WI38 (cell line): ENCODE measurements around the gene TRIM44.

Source experiments
- H3K4me3 ChIP-seq: 2 replicates; pipeline ENCODE4 v1.5.1; 2011; ENCODE audit warnings: low read depth, mild to moderate bottlenecking, control low read depth, low read length
- CTCF ChIP-seq: IDR thresholded peaks from 2 replicates; pipeline ENCODE4 v1.5.1; 2012; ENCODE audit warnings: low read depth, mild to moderate bottlenecking, control low read depth, low read length

The TRIM44 gene

GRCh38 chr11:35734669-35735410, 72.3 kb downstream of the TRIM44 start:
- no peak for TF ChIP-seq CTCF
- no peak overlapping the region for H3K4me3 ChIP-seq

GRCh38 chr11:35735411-35735810, 72.8 kb downstream of the TRIM44 start:
- no peak for TF ChIP-seq CTCF
- no peak overlapping the region for H3K4me3 ChIP-seq

- TF ChIP-seq CTCF: no peak
- no peak overlapping the region for H3K4me3 ChIP-seq
Observed at GRCh38 chr11:35735903-35736302, 73.3 kb downstream of the TRIM44 start.

- TF ChIP-seq CTCF: no peak
Observed at GRCh38 chr11:35736952-35737351, 74.4 kb downstream of the TRIM44 start.

GRCh38 chr11:35740061-35740799, 77.7 kb downstream of the TRIM44 start:
- TF ChIP-seq CTCF: no peak
- no peak overlapping the region for H3K4me3 ChIP-seq

More at GRCh38 chr11:35736952-35737351, 74.4 kb downstream of the TRIM44 start:
- H3K4me3 ChIP-seq: no peak overlapping the region

- H3K4me3 ChIP-seq: no peak overlapping the region
- no peak for TF ChIP-seq CTCF
Observed at GRCh38 chr11:35742707-35743454, 80.3 kb downstream of the TRIM44 start.
